Smooth muscle cell (in vitro differentiated cells): ENCODE data around the gene PKNOX2. TPM values are rescaled to one million over a fixed set of nuclear protein-coding genes. Genes with fewer than 3 reads are reported as not detected.

Experiments used
- DNase-seq: peaks from one replicate; lab custom pipeline; 2025; ENCODE audit not compliant: unreplicated experiment; lab: John Stamatoyannopoulos, UW
- H2AFZ ChIP-seq: fragments of 200-600 bp; sonication (generic); 2 replicates; pipeline ENCODE4 v1.6.0; 2016; ENCODE audit warnings: antibody characterized with exemption, low read depth, mild to moderate bottlenecking
- H3F3A ChIP-seq: fragments of 200-600 bp; sonication (generic); 2 replicates; pipeline ENCODE4 v1.6.0; 2017; ENCODE audit warnings: antibody characterized with exemption, low read depth
- H3K27ac ChIP-seq: fragments of 200-600 bp; sonication (generic); 2 replicates; pipeline ENCODE4 v1.5.1; 2016; ENCODE audit warnings: low read depth, mild to moderate bottlenecking
- H3K27me3 ChIP-seq: fragments of 200-600 bp; sonication (generic); 2 replicates; pipeline ENCODE4 v1.6.1; 2016; ENCODE audit warnings: low read depth, mild to moderate bottlenecking
- H3K36me3 ChIP-seq: fragments of 200-600 bp; sonication (generic); 2 replicates; pipeline ENCODE4 v1.5.1; 2016; ENCODE audit warnings: low read depth
- H3K4me1 ChIP-seq: fragments of 200-600 bp; sonication (generic); 2 replicates; pipeline ENCODE4 v1.5.1; 2016; ENCODE audit warnings: low read depth
- H3K4me2 ChIP-seq: fragments of 200-600 bp; sonication (generic); 2 replicates; pipeline ENCODE4 v1.6.0; 2016; ENCODE audit warnings: mild to moderate bottlenecking
- H3K4me3 ChIP-seq: fragments of 200-600 bp; sonication (generic); 2 replicates; pipeline ENCODE4 v1.5.1; 2016; ENCODE audit warnings: mild to moderate bottlenecking
- H3K79me2 ChIP-seq: fragments of 200-600 bp; sonication (generic); 2 replicates; pipeline ENCODE4 v1.6.0; 2016; ENCODE audit warnings: low read depth, mild to moderate bottlenecking
- H3K9ac ChIP-seq: fragments of 200-600 bp; sonication (generic); 2 replicates; pipeline ENCODE4 v1.6.0; 2016; ENCODE audit warnings: low read depth
- H3K9me3 ChIP-seq: fragments of 200-600 bp; sonication (generic); replicated peaks from 2 replicates; pipeline ENCODE4 v1.5.1; 2016; ENCODE audit warnings: low read depth
- H4K20me1 ChIP-seq: fragments of 200-600 bp; sonication (generic); 2 replicates; pipeline ENCODE4 v1.6.0; 2016; ENCODE audit warnings: low read depth
- WGBS: methylation state at CpG from one replicate; pipeline ENCODE4 v1.1.7; 2016; ENCODE audit warnings: low lambda C conversion rate; 5-methylcytosine and 5-hydroxymethylcytosine counted together
- polyA plus RNA-seq: library from polyadenylated mRNA; unstranded; fragments of >200 nt; fragmentation: Nextera tagmentation; extraction: Ambion mirVana; gene quantifications from 2 replicates; pipeline ENCODE4 v1.2.1, GENCODE V29; 2016
- total RNA-seq: library from RNA; depleted of rRNA; stranded (reverse); fragments of >200 nt; gene quantifications from 2 replicates; pipeline ENCODE4 v1.2.3, GENCODE V29; 2014
- TF ChIP-seq, protein P1 (sequence below): fragments of 200-600 bp; sonication (generic); IDR thresholded peaks from 2 replicates; pipeline ENCODE4 v1.5.1; 2017; ENCODE audit warnings: borderline replicate concordance, mild to moderate bottlenecking, antibody characterized with exemption; ENCODE audit not compliant: insufficient read depth, poor library complexity, severe bottlenecking

Gene PKNOX2
- total and polyA plus RNA-seq, 2 experiments from 2014 or later, result 7.2 to 7.9 TPM

DNA sequence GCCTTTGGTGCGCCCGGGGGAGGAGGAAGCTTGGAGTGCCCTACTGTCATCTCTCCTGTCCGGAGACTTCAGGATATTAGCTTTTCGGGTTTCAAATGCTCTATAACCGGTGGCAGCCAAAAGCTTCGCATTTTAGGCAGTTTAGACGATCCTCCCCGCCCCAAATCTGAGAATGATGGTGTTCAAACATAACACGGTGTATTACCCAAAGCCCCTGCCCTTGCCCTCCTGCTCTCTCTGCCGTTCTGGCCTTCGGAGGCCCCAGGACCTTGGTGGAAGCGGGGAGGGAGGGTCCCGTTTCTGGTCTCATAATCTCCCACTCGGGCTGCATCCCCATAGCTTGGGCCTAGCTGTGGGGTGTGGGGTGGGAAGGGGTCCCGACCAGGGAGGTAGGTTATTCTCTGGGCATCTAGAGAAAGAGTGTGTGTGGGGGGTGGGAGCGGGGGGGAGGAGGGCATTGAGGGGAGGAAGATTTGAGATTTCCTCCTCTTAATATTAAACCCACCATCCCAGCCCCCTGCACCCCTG, 2.3 kb downstream of the PKNOX2 start:
- TF ChIP-seq, protein P1, sequence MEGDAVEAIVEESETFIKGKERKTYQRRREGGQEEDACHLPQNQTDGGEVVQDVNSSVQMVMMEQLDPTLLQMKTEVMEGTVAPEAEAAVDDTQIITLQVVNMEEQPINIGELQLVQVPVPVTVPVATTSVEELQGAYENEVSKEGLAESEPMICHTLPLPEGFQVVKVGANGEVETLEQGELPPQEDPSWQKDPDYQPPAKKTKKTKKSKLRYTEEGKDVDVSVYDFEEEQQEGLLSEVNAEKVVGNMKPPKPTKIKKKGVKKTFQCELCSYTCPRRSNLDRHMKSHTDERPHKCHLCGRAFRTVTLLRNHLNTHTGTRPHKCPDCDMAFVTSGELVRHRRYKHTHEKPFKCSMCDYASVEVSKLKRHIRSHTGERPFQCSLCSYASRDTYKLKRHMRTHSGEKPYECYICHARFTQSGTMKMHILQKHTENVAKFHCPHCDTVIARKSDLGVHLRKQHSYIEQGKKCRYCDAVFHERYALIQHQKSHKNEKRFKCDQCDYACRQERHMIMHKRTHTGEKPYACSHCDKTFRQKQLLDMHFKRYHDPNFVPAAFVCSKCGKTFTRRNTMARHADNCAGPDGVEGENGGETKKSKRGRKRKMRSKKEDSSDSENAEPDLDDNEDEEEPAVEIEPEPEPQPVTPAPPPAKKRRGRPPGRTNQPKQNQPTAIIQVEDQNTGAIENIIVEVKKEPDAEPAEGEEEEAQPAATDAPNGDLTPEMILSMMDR, result no peak
- peaks cover 59% of the 10 kb centered on the region for H3K4me1 ChIP-seq
- H3K36me3 ChIP-seq, result no peaks in the 10 kb centered on the region
- peaks cover 26% of the 10 kb centered on the region for H3K79me2 ChIP-seq
- no peak for DNase-seq
- H3K27me3 ChIP-seq, result no peaks in the 10 kb centered on the region
- peaks cover 8% of the 10 kb centered on the region for H3F3A ChIP-seq
- peak overlapping the region; percentile 67 for H3K9ac ChIP-seq
- H4K20me1 ChIP-seq, result peaks cover 27% of the 10 kb centered on the region
- H2AFZ ChIP-seq, result peak overlapping the region; percentile 11
- WGBS, result 2% methylated on average over 14 of the region's 16 CpGs
- H3K4me3 ChIP-seq, result peak overlapping the region; percentile 78
- peak overlapping the region; percentile 95 for H3K4me2 ChIP-seq
- peak overlapping the region; percentile 77 for H3K27ac ChIP-seq
- no peaks in the 10 kb centered on the region for H3K9me3 ChIP-seq

DNA sequence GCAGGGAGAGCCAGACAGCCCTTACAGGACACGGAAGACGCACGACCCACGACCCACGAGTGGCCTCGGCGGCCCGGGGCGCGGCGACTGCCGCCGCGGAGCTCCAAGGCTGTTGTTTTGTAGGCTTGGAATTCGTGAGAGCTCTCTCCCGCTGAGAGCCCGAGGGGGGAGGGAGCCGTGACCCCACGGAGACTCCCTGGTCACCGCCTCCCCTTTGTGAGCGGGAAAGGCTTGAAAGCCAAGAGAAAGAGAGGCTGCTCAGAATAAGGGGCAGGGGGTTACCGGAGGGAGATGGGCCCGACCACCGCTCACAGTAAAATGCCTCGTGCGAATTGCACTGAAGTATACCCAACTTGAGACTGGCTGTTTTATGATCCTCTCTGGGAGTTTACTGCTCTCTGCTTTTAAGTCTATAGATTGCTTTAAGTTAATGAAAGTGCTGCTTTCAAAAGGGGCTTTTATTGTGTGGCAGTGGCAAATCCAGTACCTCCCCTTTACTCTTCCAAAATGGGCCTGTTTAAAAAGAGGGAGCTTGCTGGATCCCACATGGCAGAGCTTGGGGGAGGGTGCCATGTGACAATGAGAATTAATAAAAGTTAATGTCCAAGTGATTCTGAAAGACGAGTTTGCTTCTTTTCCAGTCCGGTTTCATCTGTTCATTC, 2.9 kb downstream of the PKNOX2 start:
- 6% methylated on average over 28 of the region's 28 CpGs for WGBS
- Histone ChIP-seq H3F3A (peaks cover 8% of the 10 kb centered on the region), H3K27me3 (no peaks in the 10 kb centered on the region), H4K20me1 (peaks cover 31% of the 10 kb centered on the region), H3K4me1 (peaks cover 59% of the 10 kb centered on the region), H3K79me2 (peaks cover 30% of the 10 kb centered on the region), H3K4me3 (peak overlapping the region; percentile 78), H3K27ac (peak overlapping the region; percentile 77), H3K9me3 (no peaks in the 10 kb centered on the region), H3K36me3 (no peaks in the 10 kb centered on the region), H3K4me2 (peak overlapping the region; percentile 95), H3K9ac (peak overlapping the region; percentile 67), H2AFZ (no peak overlapping the region)
- TF ChIP-seq, protein P1, result no peak
- DNase-seq, result peak; percentile 21

DNA sequence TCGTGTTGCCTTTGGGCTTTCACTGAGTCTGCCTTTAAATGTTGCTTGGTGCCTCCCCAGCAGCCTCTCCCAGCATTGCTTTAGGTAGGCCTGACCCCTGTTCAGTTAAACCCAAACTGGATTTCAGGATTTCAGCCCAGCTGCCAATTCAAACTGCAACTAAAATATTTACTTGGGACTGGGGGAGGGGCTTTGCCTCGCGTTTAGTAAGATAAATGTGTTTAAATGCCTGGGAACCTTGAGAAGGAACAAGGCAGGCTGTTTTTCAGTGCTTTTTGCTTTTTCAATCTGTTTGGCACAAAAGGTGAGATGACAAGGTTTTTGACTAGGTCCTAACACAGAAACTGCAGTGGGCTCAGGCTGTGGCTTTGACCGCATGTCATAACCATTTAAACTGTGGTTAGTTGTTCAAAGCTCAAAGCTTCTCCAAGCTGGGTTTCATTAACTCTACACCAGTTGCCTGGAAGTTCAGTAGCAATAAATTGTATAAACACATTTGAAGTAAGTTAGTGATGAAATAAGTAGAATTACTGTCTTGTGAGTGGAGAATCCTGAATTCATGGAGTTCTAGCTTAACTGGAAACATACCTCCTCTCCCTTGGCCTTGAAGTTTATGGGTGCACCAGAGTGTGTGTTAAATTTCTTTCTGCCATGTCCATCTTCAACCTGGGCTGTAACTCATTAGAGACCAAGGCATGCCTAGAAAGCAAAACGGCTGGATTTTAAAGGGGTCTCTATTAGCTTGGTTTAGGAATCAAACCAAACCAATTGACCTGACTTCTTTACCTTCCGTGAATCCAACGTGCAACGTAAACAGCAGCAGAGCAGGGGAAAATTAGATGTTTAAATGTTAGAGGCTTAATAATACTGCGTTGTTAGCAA, 3.6 kb downstream of the PKNOX2 start:
- Histone ChIP-seq H3K36me3 (no peaks in the 10 kb centered on the region), H3K27ac (peak overlapping the region; percentile 77), H3K4me2 (peak overlapping the region; percentile 95), H3K79me2 (peaks cover 35% of the 10 kb centered on the region), H4K20me1 (peaks cover 39% of the 10 kb centered on the region), H3K27me3 (no peaks in the 10 kb centered on the region), H3K4me1 (peaks cover 52% of the 10 kb centered on the region), H3K4me3 (peak overlapping the region; percentile 78), H2AFZ (no peak overlapping the region), H3F3A (peaks cover 8% of the 10 kb centered on the region), H3K9ac (peak overlapping the region; percentile 67), H3K9me3 (no peaks in the 10 kb centered on the region)
- TF ChIP-seq, protein P1, result no peak
- 33% methylated on average over 9 of the region's 9 CpGs for WGBS
- DNase-seq, result no peak
